HepG2 (cell line): ENCODE measurements around the gene PRRC2A. TPM values are rescaled to one million over a fixed set of nuclear protein-coding genes. Genes with fewer than 3 reads are reported as not detected.

Experiments used
- CENPBD1 ChIP-seq: sonication (generic); formaldehyde crosslinking; IDR thresholded peaks from 2 replicates; pipeline ENCODE4 v1.8.0; 2022; ENCODE audit warnings: missing genetic modification reagents, low read depth, mild to moderate bottlenecking, borderline replicate concordance
- CERS6 ChIP-seq: sonication (generic); formaldehyde crosslinking; IDR thresholded peaks from 2 replicates; pipeline ENCODE4 v1.5.0; 2020; ENCODE audit warnings: missing genetic modification reagents
- HMG20A ChIP-seq: IDR thresholded peaks from 2 replicates; pipeline ENCODE4 v1.6.1; 2016; ENCODE audit warnings: borderline replicate concordance
- HNRNPH1 ChIP-seq: fragments of 200-400 bp; formaldehyde crosslinking; optimal IDR thresholded peaks from 2 replicates; pipeline ENCODE3; 2017; ENCODE audit warnings: mild to moderate bottlenecking, low read depth, low read length
- HNRNPL ChIP-seq: fragments of 200-400 bp; formaldehyde crosslinking; IDR thresholded peaks from 2 replicates; pipeline ENCODE4 v1.6.1; 2017; ENCODE audit warnings: mild to moderate bottlenecking, low read depth, low read length
- HOXA7 ChIP-seq: sonication (generic); formaldehyde crosslinking; IDR thresholded peaks from 2 replicates; pipeline ENCODE4 v1.8.1; 2022; ENCODE audit warnings: mild to moderate bottlenecking, missing genetic modification reagents, moderate library complexity
- IKZF4 ChIP-seq: sonication (generic); formaldehyde crosslinking; IDR thresholded peaks from 2 replicates; pipeline ENCODE4 v1.5.1; 2020; ENCODE audit warnings: borderline replicate concordance, mild to moderate bottlenecking, low read depth, missing genetic modification reagents; ENCODE audit errors: not compliant biosample characterization
- KAT8 ChIP-seq: IDR thresholded peaks from 2 replicates; pipeline ENCODE4 v1.6.1; 2016; ENCODE audit warnings: missing genetic modification reagents, missing compliant biosample characterization
- KDM6A ChIP-seq: IDR thresholded peaks from 2 replicates; pipeline ENCODE4 v1.6.1; 2016; ENCODE audit warnings: low read depth
- KLF16 ChIP-seq, 2 experiments: sonication (generic) in 1 of 2; formaldehyde crosslinking in 1 of 2; IDR thresholded peaks; 2 replicates each; pipeline versions ENCODE4 v1.6.1 to v1.8.0; 2016 to 2023; ENCODE audit warnings: missing genetic modification reagents in 2 of 2, missing compliant biosample characterization in 1 of 2
- MAF1 ChIP-seq: sonication (generic); formaldehyde crosslinking; IDR thresholded peaks from 2 replicates; pipeline ENCODE4 v1.5.0; 2020; ENCODE audit warnings: missing genetic modification reagents, borderline replicate concordance
- MTA1 ChIP-seq: sonication (generic); formaldehyde crosslinking; IDR thresholded peaks from 2 replicates; pipeline ENCODE4 v1.4.0; 2020; ENCODE audit warnings: missing genetic modification reagents, mild to moderate bottlenecking, borderline replicate concordance
- MXI1 ChIP-seq: IDR thresholded peaks from 3 replicates; pipeline ENCODE4 v1.6.1; 2012; ENCODE audit warnings: low read depth, low read length, inconsistent platforms, borderline replicate concordance
- STAT5B ChIP-seq: sonication (generic); formaldehyde crosslinking; IDR thresholded peaks from 2 replicates; pipeline ENCODE4 v1.4.0; 2020; ENCODE audit warnings: missing genetic modification reagents
- TARDBP ChIP-seq: sonication (generic); formaldehyde crosslinking; IDR thresholded peaks from 2 replicates; pipeline ENCODE4 v1.8.0; 2022; ENCODE audit warnings: mild to moderate bottlenecking, missing genetic modification reagents
- YY1 ChIP-seq: IDR thresholded peaks from 2 replicates; pipeline ENCODE4 v1.6.1; 2011; ENCODE audit warnings: low read length, low read depth, moderate library complexity, mild to moderate bottlenecking; ENCODE audit not compliant: insufficient read depth, insufficient replicate concordance
- ZBTB4 ChIP-seq: sonication (generic); formaldehyde crosslinking; IDR thresholded peaks from 2 replicates; pipeline ENCODE4 v1.4.0; 2020; ENCODE audit warnings: missing genetic modification reagents, mild to moderate bottlenecking, borderline replicate concordance
- ZC3H4 ChIP-seq: sonication (generic); formaldehyde crosslinking; IDR thresholded peaks from 2 replicates; pipeline ENCODE4 v1.4.0; 2020; ENCODE audit warnings: missing genetic modification reagents, borderline replicate concordance
- ZNF441 ChIP-seq: sonication (generic); formaldehyde crosslinking; IDR thresholded peaks from 2 replicates; pipeline ENCODE4 v1.7.0; 2021; ENCODE audit warnings: missing genetic modification reagents, borderline replicate concordance
- ZNF577 ChIP-seq: sonication (generic); formaldehyde crosslinking; IDR thresholded peaks from 2 replicates; pipeline ENCODE4 v1.4.0; 2020; ENCODE audit warnings: mild to moderate bottlenecking, low read depth, missing genetic modification reagents, borderline replicate concordance
- ZNF597 ChIP-seq: sonication (generic); formaldehyde crosslinking; IDR thresholded peaks from 2 replicates; pipeline ENCODE4 v1.5.0; 2020; ENCODE audit warnings: missing genetic modification reagents
- ZNF784 ChIP-seq: sonication (generic); formaldehyde crosslinking; IDR thresholded peaks from 2 replicates; pipeline ENCODE4 v1.5.1; 2020; ENCODE audit warnings: missing genetic modification reagents, mild to moderate bottlenecking, borderline replicate concordance
- polyA plus RNA-seq, 8 experiments: library from polyadenylated mRNA; depleted of rRNA in 3 of 8; stranded (reverse) in 7 of 8; unstranded in 1 of 8; fragments of >200 nt; fragmentation: Illumina TruSeq in 4 of 8; extraction: Trizol in 4 of 8; gene quantifications; 2 replicates each; pipeline versions ENCODE4 v1.2.1 to v1.2.3, GENCODE V29; 2011 to 2016; ENCODE audit warnings: low read depth in 4 of 8, missing spikeins in 1 of 8, mixed read lengths in 1 of 8; ENCODE audit not compliant: insufficient read depth in 1 of 8
- total RNA-seq, 5 experiments: library from RNA; depleted of rRNA; stranded (reverse); fragments of >200 nt; fragmentation: Illumina TruSeq; extraction: Trizol; gene quantifications; 2 replicates each; pipeline ENCODE4 v1.2.3, GENCODE V29; 2016; ENCODE audit warnings: low read depth in 1 of 5

Gene PRRC2A
- total and polyA plus RNA-seq, 2 of the 13 experiments (the other 11 are each of a cell fraction or from before 2014, with no cell fraction given) = 38.9 to 47.4 TPM

- TF ChIP-seq MAF1 (CRISPR knock-in tag) = peak; percentile 29; the same call in 1 of the 2 replicates
- TF ChIP-seq KAT8 (CRISPR knock-in tag) = no peak; the same call in 1 of the 2 replicates
- TF ChIP-seq TARDBP (CRISPR knock-in tag) = no peak; the same call in 1 of the 2 replicates
- TF ChIP-seq KDM6A (CRISPR knock-in tag) = 0 out of 2 replicates have a peak, but pooled peaks have one; percentile 8
- peak; percentile 93 for TF ChIP-seq ZC3H4 (CRISPR knock-in tag)
- TF ChIP-seq HOXA7 (CRISPR knock-in tag) = no peak
- TF ChIP-seq IKZF4 (CRISPR knock-in tag) = peak; percentile 65
- TF ChIP-seq HNRNPL = no peak
- TF ChIP-seq MXI1 = peak; percentile 90; the same call in 2 of the 3 replicates
- no peak for TF ChIP-seq KLF16 (CRISPR knock-in tag; IDR thresholded peaks at IDR 0.05)
- TF ChIP-seq HMG20A = no peak
- TF ChIP-seq ZNF577 (CRISPR knock-in tag) = no peak
- TF ChIP-seq ZNF784 (CRISPR knock-in tag) = peak; percentile 51; the same call in 1 of the 2 replicates
- TF ChIP-seq MTA1 (CRISPR knock-in tag) = no peak; the same call in 1 of the 2 replicates
- TF ChIP-seq HNRNPH1 = no peak
- peak; percentile 7; the same call in 1 of the 2 replicates for TF ChIP-seq ZNF441 (CRISPR knock-in tag)
- no peak for TF ChIP-seq ZBTB4 (CRISPR knock-in tag)
- TF ChIP-seq YY1 = peak; percentile 96
- no peak for TF ChIP-seq CENPBD1
- TF ChIP-seq ZNF597 = no peak
- no peak for TF ChIP-seq CERS6 (CRISPR knock-in tag)
- TF ChIP-seq STAT5B (CRISPR knock-in tag) = no peak
These were observed 44.4 kb downstream of the PRRC2A start, which contains the start of gene GPANK1 (continued) for GRCh38 chr6:31664790-31665500.
